Kidney (tissue), 14 donors: Measurements from ENCODE around the gene CRTC3. TPM values are rescaled to one million over a fixed set of nuclear protein-coding genes. Genes with fewer than 3 reads are reported as not detected.
"Not testable (repeated sequence)": the region's sequence is repeated elsewhere in the genome, so short reads cannot be mapped to it uniquely, and the experiment has no call there.

Experiments used
- DNase-seq, 5 donors: peaks; one replicate each; pipeline ENCODE4 v3.0.0-alpha.2; 2013 to 2020
- FAIRE-seq: peaks from 2 replicates; lab custom pipeline; 2012; peaks lifted over from hg19 to GRCh38; lab: Jason Lieb, UNC
- H3K27ac ChIP-seq, 2 donors: one replicate each; pipeline ENCODE4 v1.7.0; 2013; ENCODE audit warnings: low read depth in 2 of 2, low read length in 2 of 2, inconsistent platforms in 1 of 2
- H3K27me3 ChIP-seq: one replicate; pipeline ENCODE4 v1.7.1; 2013; ENCODE audit warnings: low read length, inconsistent platforms; ENCODE audit not compliant: control insufficient read depth, insufficient read depth
- H3K36me3 ChIP-seq, 3 donors: one replicate each; pipeline versions ENCODE4 v1.7.0 to v1.7.1; 2013; ENCODE audit warnings: low read length in 3 of 3, control low read depth in 1 of 3, inconsistent platforms in 1 of 3; ENCODE audit not compliant: insufficient read depth in 3 of 3, control insufficient read depth in 2 of 3
- H3K4me1 ChIP-seq, 3 donors: one replicate each; pipeline versions ENCODE4 v1.7.0 to v1.7.1; 2013; ENCODE audit warnings: low read length in 3 of 3, inconsistent platforms in 1 of 3, low read depth in 1 of 3; ENCODE audit not compliant: control insufficient read depth in 2 of 3, insufficient read depth in 2 of 3
- H3K4me3 ChIP-seq, 3 donors: one replicate each; pipeline versions ENCODE4 v1.7.0 to v1.8.1; 2013; ENCODE audit warnings: low read length in 3 of 3, control low read depth in 1 of 3, inconsistent platforms in 1 of 3
- H3K9ac ChIP-seq, 3 donors: one replicate each; pipeline versions ENCODE4 v1.7.0 to v1.7.1; 2013; ENCODE audit warnings: low read length in 3 of 3, control low read depth in 1 of 3, inconsistent platforms in 1 of 3
- H3K9me3 ChIP-seq, 3 donors: one replicate each; pipeline versions ENCODE4 v1.7.0 to v1.7.1; 2013; ENCODE audit warnings: low read length in 3 of 3, control low read depth in 1 of 3, inconsistent platforms in 1 of 3; ENCODE audit not compliant: control insufficient read depth in 2 of 3, insufficient read depth in 1 of 3
- CTCF ChIP-seq: IDR thresholded peaks from 3 replicates; pipeline ENCODE4 v1.5.1; 2012; ENCODE audit warnings: mild to moderate bottlenecking, moderate library complexity, borderline replicate concordance; ENCODE audit not compliant: insufficient read depth; ENCODE audit errors: extremely low read depth
- intact Hi-C: fragments of 100-400 bp; cut with DNase I; formaldehyde crosslinking; loops from one replicate; pipeline ENCODE4 v1.11.1; 2022
- polyA plus RNA-seq: library from polyadenylated mRNA; stranded (reverse); fragments of 350-450 nt; fragmentation: Illumina TruSeq; extraction: RNeasy Lipid Tissue Mini Kit (QIAGEN cat#74804); gene quantifications from one replicate; pipeline ENCODE4 v1.2.3, GENCODE V29; 2014; ENCODE audit warnings: low read depth, low replicate concordance; ENCODE audit not compliant: insufficient read depth
- total RNA-seq: library from RNA; stranded (reverse); fragmentation: NEBNext Ultra II Directional; extraction: Animal tissue kit (Norgen Biotek cat#: 25700); gene quantifications from one replicate; pipeline ENCODE4 v1.2.1, GENCODE V29; 2021
- donor health status: control.
- donor health status: control.
- donor health status: control.
- donor health status: control.
- donor health status: control.
- donor health status: DM: yes; HTN: yes; CAD: no.
- donor health status: Normal renal cell carcinoma (clear cell type).

The CRTC3 gene
- total and polyA plus RNA-seq, 2 donors from 2014 or later: 9.2 to 49.0 TPM

GRCh38 chr15:90500171-90500570, 29.6 kb upstream of the CRTC3 start:
- no peak overlapping the region for H3K27ac ChIP-seq
- H3K36me3 ChIP-seq: peaks cover 4 to 44% (median 19%) of the 10 kb centered on the region in 3 donors
- no peak overlapping the region for H3K9ac ChIP-seq
- intact Hi-C loops: no loop called here
- FAIRE-seq: no peak
- H3K4me3 ChIP-seq: no peak overlapping the region
- no peaks in the 10 kb centered on the region for H3K4me1 ChIP-seq
- no peaks in the 10 kb centered on the region for H3K9me3 ChIP-seq
- no peaks in the 10 kb centered on the region for H3K27me3 ChIP-seq
- no peak for DNase-seq
- TF ChIP-seq CTCF: no peak

GRCh38 chr15:90501898-90502297, 27.8 kb upstream of the CRTC3 start:
- intact Hi-C loops: no loop called here
- TF ChIP-seq CTCF: no peak
- no peaks in the 10 kb centered on the region for H3K27me3 ChIP-seq
- DNase-seq (no peak), FAIRE-seq (no peak)
- H3K9ac ChIP-seq: no peak overlapping the region
- H3K27ac ChIP-seq: no peak overlapping the region
- no peak overlapping the region for H3K4me3 ChIP-seq
- H3K4me1 ChIP-seq: no peaks in the 10 kb centered on the region
- H3K36me3 ChIP-seq: peaks cover 4 to 40% (median 15%) of the 10 kb centered on the region in 3 donors
- H3K9me3 ChIP-seq: no peaks in the 10 kb centered on the region

- H3K9ac ChIP-seq, H3K4me1 ChIP-seq, H3K36me3 ChIP-seq, DNase-seq, FAIRE-seq, H3K4me3 ChIP-seq, intact Hi-C loops, H3K27me3 ChIP-seq, H3K27ac ChIP-seq, H3K9me3 ChIP-seq: not testable (repeated sequence)
Measured at GRCh38 chr15:90510781-90511180, 18.9 kb upstream of the CRTC3 start.

GRCh38 chr15:90511211-90511618, 18.5 kb upstream of the CRTC3 start:
- intact Hi-C loops, DNase-seq, H3K9ac ChIP-seq, H3K36me3 ChIP-seq, H3K4me3 ChIP-seq, H3K27ac ChIP-seq, H3K4me1 ChIP-seq, FAIRE-seq, H3K9me3 ChIP-seq, H3K27me3 ChIP-seq: not testable (repeated sequence)
